H1 (cell line): Measurements from ENCODE around the gene CACNA2D1. TPM values are rescaled to one million over a fixed set of nuclear protein-coding genes. Genes with fewer than 3 reads are reported as not detected.

Experiments
- CTCF ChIA-PET: fragments of 300-600 bp; sonication (Branson Sonifier 250); formaldehyde crosslinking; loops from one replicate; lab custom pipeline; 2021; ENCODE audit not compliant: partially characterized antibody; lab: Charles Lee
- POLR2A ChIA-PET: fragments of 300-600 bp; sonication (Branson Sonifier 250); formaldehyde crosslinking; loops from one replicate; lab custom pipeline; 2021; ENCODE audit warnings: inconsistent platforms; ENCODE audit not compliant: partially characterized antibody; lab: Charles Lee
- DNase-seq, 2 experiments: peaks; one replicate each; pipeline versions ENCODE4 v3.0.0 to v3.0.0-alpha.2; 2010 to 2022; ENCODE audit warnings: low spot score in 2 of 2, low read depth in 1 of 2, mixed read lengths in 1 of 2
- FAIRE-seq: peaks from 2 replicates; lab custom pipeline; 2011; peaks lifted over from hg19 to GRCh38; lab: Jason Lieb, UNC
- H2AFZ ChIP-seq: 2 replicates; pipeline ENCODE4 v1.8.1; 2012; ENCODE audit warnings: low read length, inconsistent platforms
- H2AK5ac ChIP-seq: 2 replicates; pipeline ENCODE4 v1.6.1; 2013; ENCODE audit warnings: low read depth, low read length
- H2BK120ac ChIP-seq: replicated peaks from 2 replicates; pipeline ENCODE3; 2013; ENCODE audit warnings: low read depth, low read length, inconsistent platforms
- H2BK12ac ChIP-seq: 2 replicates; pipeline ENCODE4 v1.6.1; 2013; ENCODE audit warnings: low read depth, low read length
- H2BK15ac ChIP-seq: 2 replicates; pipeline ENCODE4 v1.6.1; 2013; ENCODE audit warnings: low read length
- H2BK20ac ChIP-seq: 2 replicates; pipeline ENCODE4 v1.6.1; 2013; ENCODE audit warnings: low read length
- H2BK5ac ChIP-seq: 2 replicates; pipeline ENCODE4 v1.6.1; 2013; ENCODE audit warnings: low read depth, low read length
- H3K14ac ChIP-seq: 2 replicates; pipeline ENCODE4 v1.6.1; 2013; ENCODE audit warnings: inconsistent platforms; ENCODE audit not compliant: insufficient read length
- H3K18ac ChIP-seq: 2 replicates; pipeline ENCODE4 v1.6.1; 2013; ENCODE audit warnings: low read length; ENCODE audit errors: extremely low read depth
- H3K23ac ChIP-seq: 2 replicates; pipeline ENCODE4 v1.6.1; 2013; ENCODE audit warnings: inconsistent platforms; ENCODE audit not compliant: insufficient read length
- H3K23me2 ChIP-seq: 2 replicates; pipeline ENCODE4 v1.6.1; 2013; ENCODE audit warnings: low read depth, low read length
- H3K27ac ChIP-seq: 2 replicates; pipeline ENCODE4 v1.6.1; 2011; ENCODE audit warnings: low read depth, low read length, inconsistent platforms
- H3K27me3 ChIP-seq, 4 experiments: replicated peaks in 1 of 4; 1 replicate in 1 of 4; 2 replicates in 3 of 4; pipeline versions ENCODE4 v1.6.1 to v1.8.1; 2011 to 2013; ENCODE audit warnings: low read length in 3 of 4, mild to moderate bottlenecking in 3 of 4, inconsistent platforms in 2 of 4, mixed read lengths in 2 of 4, moderate library complexity in 1 of 4; ENCODE audit not compliant: control insufficient read depth in 3 of 4, insufficient read depth in 3 of 4; ENCODE audit errors: extremely low read depth in 1 of 4
- H3K36me3 ChIP-seq, 4 experiments: 2 replicates each; pipeline versions ENCODE4 v1.6.1 to v1.8.1; 2011 to 2013; ENCODE audit warnings: mild to moderate bottlenecking in 4 of 4, low read length in 3 of 4, moderate library complexity in 2 of 4, control low read depth in 1 of 4, inconsistent platforms in 1 of 4; ENCODE audit not compliant: insufficient read depth in 4 of 4, control insufficient read depth in 2 of 4
- H3K4ac ChIP-seq: replicated peaks from 2 replicates; pipeline ENCODE3; 2013; ENCODE audit warnings: low read length, low read depth, mixed read lengths, inconsistent platforms; ENCODE audit not compliant: insufficient read length
- H3K4me1 ChIP-seq, 4 experiments: replicated peaks in 1 of 4; 1 replicate in 1 of 4; 2 replicates in 3 of 4; pipeline versions ENCODE4 v1.6.1 to v1.8.1; 2011 to 2013; ENCODE audit warnings: low read length in 3 of 4, inconsistent platforms in 2 of 4, mixed read lengths in 1 of 4; ENCODE audit not compliant: insufficient read depth in 4 of 4, control insufficient read depth in 3 of 4
- H3K4me2 ChIP-seq, 2 experiments: 2 replicates each; pipeline versions ENCODE4 v1.6.1 to v1.8.1; 2011 to 2013; ENCODE audit warnings: low read depth in 2 of 2, low read length in 2 of 2, control low read depth in 1 of 2, inconsistent platforms in 1 of 2, mild to moderate bottlenecking in 1 of 2; ENCODE audit not compliant: insufficient read depth in 1 of 2
- H3K4me3 ChIP-seq, 4 experiments: fragments of 200-600, 300-600 bp in 1 of 4; sonication (generic), shearing (Covaris generic), sonication (Bioruptor Twin) in 1 of 4; 2 replicates each; pipeline versions ENCODE4 v1.5.1 to v1.8.1; 2011 to 2016; ENCODE audit warnings: low read length in 4 of 4, low read depth in 3 of 4, control low read depth in 2 of 4, inconsistent platforms in 2 of 4, mild to moderate bottlenecking in 2 of 4, mixed read lengths in 1 of 4, moderate library complexity in 1 of 4; ENCODE audit not compliant: insufficient read depth in 2 of 4; ENCODE audit errors: extremely low read depth in 1 of 4
- H3K56ac ChIP-seq: replicated peaks from 2 replicates; pipeline ENCODE3; 2013; ENCODE audit warnings: low read depth, mild to moderate bottlenecking, mixed read lengths, low read length, inconsistent platforms; ENCODE audit not compliant: insufficient read length
- H3K79me1 ChIP-seq: 2 replicates; pipeline ENCODE4 v1.6.1; 2013; ENCODE audit warnings: low read depth, low read length, control low read depth
- H3K79me2 ChIP-seq, 2 experiments: 2 replicates each; pipeline versions ENCODE4 v1.6.1 to v1.8.1; 2012 to 2013; ENCODE audit warnings: low read length in 2 of 2, mild to moderate bottlenecking in 2 of 2, inconsistent platforms in 1 of 2; ENCODE audit not compliant: insufficient read depth in 2 of 2, control insufficient read depth in 1 of 2
- H3K9ac ChIP-seq, 4 experiments: replicated peaks in 1 of 4; 1 replicate in 1 of 4; 2 replicates in 3 of 4; pipeline versions ENCODE4 v1.6.1 to v1.8.1; 2011 to 2013; ENCODE audit warnings: low read depth in 3 of 4, low read length in 3 of 4, control low read depth in 2 of 4, mild to moderate bottlenecking in 2 of 4, moderate library complexity in 2 of 4, inconsistent platforms in 1 of 4; ENCODE audit errors: extremely low read depth in 1 of 4
- H3K9me3 ChIP-seq, 2 experiments: 2 replicates each; pipeline versions ENCODE4 v1.6.1 to v1.8.1; 2012 to 2013; ENCODE audit warnings: mild to moderate bottlenecking in 2 of 2, moderate library complexity in 2 of 2, control low read depth in 1 of 2, inconsistent platforms in 1 of 2, low read depth in 1 of 2, low read length in 1 of 2, mixed read lengths in 1 of 2; ENCODE audit not compliant: insufficient read depth in 2 of 2
- H4K20me1 ChIP-seq, 2 experiments: replicated peaks in 1 of 2; 2 replicates each; pipeline versions ENCODE3 to v1.8.1; 2011 to 2013; ENCODE audit warnings: inconsistent platforms in 2 of 2, low read length in 2 of 2, mild to moderate bottlenecking in 1 of 2; ENCODE audit not compliant: insufficient read depth in 2 of 2, control insufficient read depth in 1 of 2
- H4K5ac ChIP-seq: 2 replicates; pipeline ENCODE4 v1.6.1; 2013; ENCODE audit warnings: low read length, low read depth, mixed read lengths, inconsistent platforms; ENCODE audit not compliant: insufficient read length
- H4K8ac ChIP-seq: 2 replicates; pipeline ENCODE4 v1.8.0; 2013; ENCODE audit warnings: mild to moderate bottlenecking, moderate library complexity, low read length, inconsistent platforms; ENCODE audit not compliant: insufficient read depth; ENCODE audit errors: extremely low read depth
- H4K91ac ChIP-seq: replicated peaks from 2 replicates; pipeline ENCODE3; 2013; ENCODE audit warnings: low read length, mixed read lengths, inconsistent platforms; ENCODE audit not compliant: insufficient read length
- ASH2L ChIP-seq: fragments of 200-600, 300-600 bp; sonication (generic); IDR thresholded peaks from one replicate; pipeline ENCODE4 v1.7.1; 2017; ENCODE audit warnings: low read length
- BACH1 ChIP-seq: IDR thresholded peaks from 2 replicates; pipeline ENCODE4 v1.6.1; 2012; ENCODE audit warnings: low read length, improper control_type of control experiment
- EGR1 ChIP-seq: IDR thresholded peaks from 2 replicates; pipeline ENCODE4 v1.6.1; 2011; ENCODE audit warnings: low read depth, low read length, borderline replicate concordance
- NANOG ChIP-seq: IDR thresholded peaks from 2 replicates; pipeline ENCODE4 v1.6.1; 2011; ENCODE audit warnings: low read length, low read depth, mild to moderate bottlenecking, inconsistent platforms; ENCODE audit not compliant: insufficient read depth, poor library complexity, severe bottlenecking
- POLR2AphosphoS5 ChIP-seq: IDR thresholded peaks from 2 replicates; pipeline ENCODE4 v1.6.1; 2011; ENCODE audit warnings: low read depth, low read length
- SAP30 ChIP-seq: fragments of 300-600 bp; sonication (generic); IDR thresholded peaks from 2 replicates; pipeline ENCODE4 v1.7.1; 2012; ENCODE audit warnings: low read length, moderate library complexity, mild to moderate bottlenecking, inconsistent platforms; ENCODE audit not compliant: insufficient read depth, insufficient replicate concordance
- SIN3A ChIP-seq, 2 experiments: IDR thresholded peaks in 1 of 2; conservative IDR thresholded peaks in 1 of 2; 2 replicates each; pipeline ENCODE4 v1.6.1; 2011 to 2012; ENCODE audit warnings: low read length in 2 of 2, improper control_type of control experiment in 1 of 2, low read depth in 1 of 2, mild to moderate bottlenecking in 1 of 2
- SUZ12 ChIP-seq: fragments of 200-600 bp; sonication (generic); IDR thresholded peaks from 2 replicates; pipeline ENCODE4 v1.6.1; 2012; ENCODE audit warnings: mild to moderate bottlenecking, inconsistent platforms, low read length, moderate library complexity, mixed read lengths
- TAF7 ChIP-seq: optimal IDR thresholded peaks from 2 replicates; pipeline ENCODE3; 2011; ENCODE audit warnings: low read depth, mild to moderate bottlenecking, inconsistent platforms, low read length, moderate library complexity, borderline replicate concordance
- TCF12 ChIP-seq: IDR thresholded peaks from 2 replicates; pipeline ENCODE4 v1.6.1; 2011; ENCODE audit warnings: low read depth, mild to moderate bottlenecking, low read length
- WGBS, 2 experiments: shearing (Covaris generic) in 1 of 2; methylation state at CpG; one replicate each; pipeline versions ENCODE4 v1.1.6 to v1.1.7; 2013 to 2015; ENCODE audit warnings: low lambda C conversion rate in 2 of 2, mixed read lengths in 2 of 2, inconsistent platforms in 1 of 2, low coverage in 1 of 2, missing lambda C conversion rate in 1 of 2; ENCODE audit not compliant: insufficient replicate concordance in 2 of 2, insufficient coverage in 1 of 2, insufficient read length in 1 of 2; ENCODE audit errors: extremely low coverage in 1 of 2, missing lambda C conversion rate in 1 of 2; 5-methylcytosine and 5-hydroxymethylcytosine counted together
- polyA plus RNA-seq, 7 experiments: library from polyadenylated mRNA; depleted of rRNA in 3 of 7; stranded (reverse) in 5 of 7; unstranded in 2 of 7; fragments of >200 nt in 5 of 7; fragments of 200-250 nt in 2 of 7; gene quantifications; 1 replicate in 5 of 7; 2 replicates in 1 of 7; 4 replicates in 1 of 7; pipeline versions ENCODE4 v1.2.1 to v1.2.3, GENCODE V29; 2011 to 2013; ENCODE audit warnings: missing spikeins in 2 of 7, mixed read lengths in 2 of 7
- total RNA-seq: library from RNA; stranded (reverse); fragmentation: NEBNext Ultra II Directional; extraction: Animal tissue kit (Norgen Biotek cat#: 25700); gene quantifications from 2 replicates; pipeline ENCODE4 v1.2.1, GENCODE V29; 2021
- TF ChIP-seq, protein P1 (sequence below), 3 experiments: IDR thresholded peaks; 1 replicate in 2 of 3; 2 replicates in 1 of 3; pipeline versions ENCODE4 v1.5.1 to v1.6.1; 2011; ENCODE audit warnings: low read length in 3 of 3, mild to moderate bottlenecking in 3 of 3, inconsistent platforms in 2 of 3, low read depth in 1 of 3, moderate library complexity in 1 of 3; ENCODE audit not compliant: insufficient read depth in 1 of 3; ENCODE audit errors: control extremely low read depth in 1 of 3

The CACNA2D1 gene
- total and polyA plus RNA-seq, 2 of the 8 experiments (the other 6 are each of a cell fraction or from before 2014, with no cell fraction given), result 4.3 to 27.3 TPM

DNA sequence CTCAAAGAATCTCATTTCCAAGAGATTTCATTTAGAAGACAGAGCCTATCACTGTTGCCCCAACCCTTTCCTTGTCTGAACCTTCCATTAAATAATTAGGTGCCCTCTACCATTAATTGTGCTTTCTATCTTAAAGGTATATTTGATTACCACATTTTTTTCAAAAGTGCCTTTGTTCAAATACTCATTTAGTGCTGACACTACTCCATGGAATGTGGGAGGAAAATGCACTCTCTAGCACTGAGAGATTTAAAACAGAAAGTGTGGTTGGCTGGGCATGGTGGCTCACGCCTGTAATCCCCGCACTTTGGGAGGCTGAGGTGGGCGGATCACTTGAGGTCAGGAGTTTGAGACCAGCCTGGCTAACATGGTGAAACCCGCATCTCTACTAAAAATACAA is 119.8 kb downstream of the CACNA2D1 start:
- Histone ChIP-seq H3K79me1 (no peaks in the 10 kb centered on the region), H3K18ac (no peak overlapping the region), H3K36me3 (no peaks in the 10 kb centered on the region), H3K56ac (no peak overlapping the region), H3K9me3 (no peaks in the 10 kb centered on the region), H3K4ac (no peak overlapping the region), H2AK5ac (no peak overlapping the region), H3K23me2 (no peaks in the 10 kb centered on the region), H3K4me3 (no peak overlapping the region), H3K4me2 (no peak overlapping the region), H2BK15ac (no peak overlapping the region), H4K20me1 (no peaks in the 10 kb centered on the region), H3K4me1 (peaks cover 0 to 2% (median 0%) of the 10 kb centered on the region in 4 experiments; a peak in 2 of 7 replicates), H3K23ac (no peak overlapping the region), H2AFZ (no peak overlapping the region), H2BK120ac (no peak overlapping the region), H3K27ac (no peak overlapping the region), H2BK12ac (no peak overlapping the region), H2BK5ac (no peak overlapping the region), H3K9ac (no peak overlapping the region), H4K8ac (no peak overlapping the region), H4K91ac (no peak overlapping the region), H4K5ac (no peak overlapping the region), H3K27me3 (no peaks in the 10 kb centered on the region), H3K14ac (no peak overlapping the region), H2BK20ac (no peak overlapping the region), H3K79me2 (no peaks in the 10 kb centered on the region)
- CTCF ChIA-PET, result no interaction called here
- FAIRE-seq, result no peak
- DNase-seq, result no peak
- 96% methylated on average over 4 of the region's 4 CpGs; no CpG with 5 or more reads in 1 of the 2 experiments for WGBS, 2 experiments
- POLR2A ChIA-PET, result no interaction called here
- no peak for TF ChIP-seq SIN3A (conservative IDR thresholded peaks at IDR 0.05 in 1 of 2, IDR thresholded peaks at IDR 0.05 in 1 of 2; ENCODE audit: low read depth in 1 of 2, low read length in 2 of 2)
- no peak for TF ChIP-seq TAF7
- no peak for TF ChIP-seq POLR2AphosphoS5
- TF ChIP-seq SAP30, result no peak
- TF ChIP-seq BACH1, result no peak
- TF ChIP-seq NANOG, result no peak
- no peak for TF ChIP-seq EGR1
- TF ChIP-seq ASH2L, result no peak
- no peak for TF ChIP-seq TCF12
- TF ChIP-seq, protein P1, sequence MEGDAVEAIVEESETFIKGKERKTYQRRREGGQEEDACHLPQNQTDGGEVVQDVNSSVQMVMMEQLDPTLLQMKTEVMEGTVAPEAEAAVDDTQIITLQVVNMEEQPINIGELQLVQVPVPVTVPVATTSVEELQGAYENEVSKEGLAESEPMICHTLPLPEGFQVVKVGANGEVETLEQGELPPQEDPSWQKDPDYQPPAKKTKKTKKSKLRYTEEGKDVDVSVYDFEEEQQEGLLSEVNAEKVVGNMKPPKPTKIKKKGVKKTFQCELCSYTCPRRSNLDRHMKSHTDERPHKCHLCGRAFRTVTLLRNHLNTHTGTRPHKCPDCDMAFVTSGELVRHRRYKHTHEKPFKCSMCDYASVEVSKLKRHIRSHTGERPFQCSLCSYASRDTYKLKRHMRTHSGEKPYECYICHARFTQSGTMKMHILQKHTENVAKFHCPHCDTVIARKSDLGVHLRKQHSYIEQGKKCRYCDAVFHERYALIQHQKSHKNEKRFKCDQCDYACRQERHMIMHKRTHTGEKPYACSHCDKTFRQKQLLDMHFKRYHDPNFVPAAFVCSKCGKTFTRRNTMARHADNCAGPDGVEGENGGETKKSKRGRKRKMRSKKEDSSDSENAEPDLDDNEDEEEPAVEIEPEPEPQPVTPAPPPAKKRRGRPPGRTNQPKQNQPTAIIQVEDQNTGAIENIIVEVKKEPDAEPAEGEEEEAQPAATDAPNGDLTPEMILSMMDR (IDR thresholded peaks at IDR 0.05; ENCODE audit: control extremely low read depth in 1 of 3, insufficient read depth in 1 of 3, low read depth in 1 of 3, low read length in 3 of 3), result no peak
- TF ChIP-seq SUZ12, result no peak
